NT2/D1 (cell line): ENCODE data around the gene HCFC1R1.

Experiments used
- SUZ12 ChIP-seq: IDR thresholded peaks from 2 replicates; pipeline ENCODE4 v1.6.1; 2011; ENCODE audit not compliant: insufficient read length, insufficient read depth; ENCODE audit errors: extremely low read depth
- YY1 ChIP-seq: IDR thresholded peaks from 2 replicates; pipeline ENCODE4 v1.6.1; 2011; ENCODE audit not compliant: insufficient read length, insufficient read depth
- ZNF274 ChIP-seq: IDR thresholded peaks from 2 replicates; pipeline ENCODE4 v1.6.1; 2011; ENCODE audit warnings: mild to moderate bottlenecking, low read depth, low read length

DNA sequence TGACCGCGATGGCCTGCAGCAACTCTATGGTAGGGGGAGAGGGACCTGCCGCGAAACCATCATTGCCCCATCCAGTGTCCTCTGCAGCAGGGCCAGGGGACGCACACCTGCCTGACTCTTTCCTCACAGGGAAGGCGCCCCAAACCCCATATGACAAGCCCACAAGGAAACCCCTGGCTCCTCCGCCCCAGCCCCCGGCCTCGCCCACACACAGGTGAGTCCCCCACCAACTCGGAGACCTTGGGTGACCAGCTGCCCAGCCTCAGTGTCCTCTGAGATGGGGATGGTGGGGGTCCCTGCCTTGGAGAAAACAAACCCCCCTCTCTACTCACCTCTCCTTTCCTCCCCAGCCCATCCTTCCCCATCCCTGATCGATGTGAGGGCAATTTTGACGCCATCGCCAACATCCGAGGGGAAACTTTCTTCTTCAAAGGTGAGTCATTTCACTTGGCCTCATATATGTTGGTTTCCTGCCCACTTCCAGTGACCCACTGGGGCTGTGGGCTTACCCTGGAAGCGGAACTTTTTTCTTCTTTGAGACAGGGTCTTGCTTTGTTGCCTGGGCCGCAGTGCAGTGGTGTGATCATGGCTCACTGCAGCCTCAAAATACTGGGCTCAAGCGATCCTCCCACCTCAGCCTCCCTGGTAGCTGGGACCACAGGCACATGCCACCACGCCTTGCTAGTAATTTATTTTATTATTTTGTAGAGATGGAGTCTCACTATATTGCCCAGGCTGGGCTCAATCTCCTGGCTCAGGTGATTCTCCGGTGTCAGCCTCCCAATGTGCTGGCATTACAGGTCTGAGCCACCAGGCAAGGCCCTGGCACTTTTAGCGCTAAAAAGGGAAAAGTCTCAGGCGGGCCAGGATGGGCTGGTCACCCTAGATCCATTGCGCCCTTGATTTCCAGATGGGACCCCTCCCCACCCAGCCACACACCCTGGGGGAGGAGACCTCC, 33.7 kb upstream of the HCFC1R1 start:
- no peak for TF ChIP-seq ZNF274
- TF ChIP-seq YY1: no peak
- TF ChIP-seq SUZ12: no peak
